ENCODE results near the gene NSD1.
"Not testable (repeated sequence)": the region's sequence is repeated elsewhere in the genome, so short reads cannot be mapped to it uniquely, and the experiment has no call there.

NSD1 gene

GRCh38 chr5:177126771-177127170 lies 6.8 kb upstream of the NSD1 start:
- DNase-seq (ENCODE audit: low read depth): no peak

DNA sequence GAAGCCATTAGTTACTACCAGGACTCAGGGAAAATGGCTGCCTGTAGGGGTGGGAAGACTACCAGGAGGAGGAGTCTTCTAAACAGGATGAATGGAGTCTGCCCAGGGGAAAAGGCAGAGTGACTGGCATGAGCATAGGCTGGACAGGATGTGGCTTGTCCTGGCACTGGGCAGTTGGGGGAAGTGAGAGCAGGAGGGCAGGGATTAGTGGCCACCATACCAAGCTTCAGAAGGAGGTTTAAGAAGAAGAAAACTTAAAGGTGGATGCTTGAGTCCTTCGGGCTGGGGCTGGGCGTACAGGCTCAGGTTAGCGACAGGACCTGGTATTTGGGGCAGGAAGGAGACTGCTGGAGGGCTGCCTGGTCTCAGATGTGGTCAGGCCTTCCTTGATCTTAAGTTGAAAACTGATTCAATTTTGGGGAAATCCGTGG lies 5.0 kb upstream of the NSD1 start:
- DNase-seq (ENCODE audit: low read depth): peak; percentile 20

- peak; percentile 54 for DNase-seq (ENCODE audit: low read depth)
These were observed 3.2 kb upstream of the NSD1 start for GRCh38 chr5:177130211-177131018.

GRCh38 chr5:177131019-177131320 lies 2.6 kb upstream of the NSD1 start:
- no peak for DNase-seq (ENCODE audit: low read depth)

DNA sequence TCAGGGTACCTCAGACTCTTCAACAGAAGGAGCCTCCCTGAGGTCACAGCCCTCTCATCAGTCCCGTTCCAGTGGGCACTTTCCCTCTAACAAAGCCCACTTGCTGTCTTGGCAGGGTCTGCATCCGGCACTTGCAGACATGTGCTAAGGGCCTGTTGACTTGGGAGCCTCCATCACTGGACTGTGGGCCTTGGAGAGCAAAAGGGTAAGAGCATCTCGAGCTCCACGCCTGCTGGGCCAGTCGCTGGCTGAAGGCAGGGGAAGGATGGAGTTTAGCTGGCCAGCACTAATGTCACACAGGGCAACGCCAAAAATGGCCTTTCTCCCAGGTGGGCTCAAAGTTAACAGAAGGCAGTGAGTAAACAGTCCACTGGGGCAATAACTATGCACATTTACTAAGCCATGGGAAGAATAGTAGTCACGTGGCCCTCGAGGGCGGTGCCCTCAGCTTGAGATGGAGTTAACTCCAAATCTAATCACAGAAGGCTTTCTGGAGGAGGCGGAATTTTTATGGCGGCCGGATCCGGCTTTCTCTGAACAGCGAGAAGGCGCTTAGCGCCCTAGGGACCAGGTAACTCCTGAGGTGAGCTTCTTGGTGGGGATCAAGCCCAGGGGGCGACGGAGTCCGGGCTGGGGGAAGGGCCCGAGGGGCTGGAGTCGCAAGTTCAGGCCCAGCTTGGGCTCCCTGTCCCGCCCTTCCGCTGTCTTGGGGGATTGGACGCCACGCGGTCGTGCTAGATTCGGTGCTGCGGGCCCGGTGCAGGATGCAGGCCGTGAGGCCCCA lies 2.0 kb upstream of the NSD1 start:
- DNase-seq (ENCODE audit: low read depth): peak; percentile 21

DNA sequence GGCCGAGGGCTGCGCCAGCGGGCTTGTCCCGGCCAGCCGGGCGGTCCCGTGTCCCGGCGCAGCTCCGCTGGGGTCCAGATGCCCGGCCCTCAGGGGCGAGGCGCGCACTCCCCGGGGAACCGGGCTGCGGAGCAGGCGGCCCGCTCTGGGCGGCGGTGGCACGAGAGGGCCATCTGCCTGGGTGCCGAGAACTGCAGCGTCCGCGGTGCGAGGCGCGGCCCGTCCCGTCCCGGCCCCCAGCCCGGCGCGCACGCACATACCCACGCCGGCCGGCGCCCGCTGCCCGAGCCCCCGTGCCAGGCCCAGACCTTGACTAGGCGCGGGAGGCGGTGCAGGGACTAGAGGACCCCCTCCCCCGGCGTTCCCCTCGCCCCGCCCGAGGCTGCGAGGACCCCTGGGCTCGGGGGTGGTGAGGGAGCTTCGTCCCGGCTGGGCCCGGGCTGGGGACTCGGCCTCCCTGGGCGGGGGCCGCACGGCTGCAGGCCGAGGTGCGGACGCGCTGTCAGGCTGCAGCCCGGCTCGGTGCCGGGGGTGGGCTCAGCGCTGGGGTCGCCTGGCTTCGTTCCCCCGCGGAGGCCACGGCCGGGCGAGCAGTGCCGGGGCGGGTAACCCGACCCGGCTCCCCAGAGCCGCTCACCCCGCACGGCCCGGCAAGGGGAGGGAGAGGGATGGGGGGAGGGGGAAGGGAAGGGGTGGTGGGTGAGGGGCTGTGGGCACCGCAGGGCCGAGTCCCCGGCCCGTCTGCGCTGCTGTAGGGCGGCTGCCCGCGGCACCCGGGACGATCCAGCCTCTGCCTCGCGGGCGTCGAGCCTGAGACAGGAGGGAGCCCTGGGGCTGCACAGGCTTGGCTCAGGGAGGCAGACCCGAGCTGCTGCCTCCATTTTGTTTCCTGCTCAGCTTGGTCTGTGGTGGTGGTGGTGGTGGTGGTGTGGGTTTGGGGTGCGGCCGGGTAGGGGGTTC lies 1.2 kb upstream of the NSD1 start:
- DNase-seq (ENCODE audit: low read depth): no peak

DNA sequence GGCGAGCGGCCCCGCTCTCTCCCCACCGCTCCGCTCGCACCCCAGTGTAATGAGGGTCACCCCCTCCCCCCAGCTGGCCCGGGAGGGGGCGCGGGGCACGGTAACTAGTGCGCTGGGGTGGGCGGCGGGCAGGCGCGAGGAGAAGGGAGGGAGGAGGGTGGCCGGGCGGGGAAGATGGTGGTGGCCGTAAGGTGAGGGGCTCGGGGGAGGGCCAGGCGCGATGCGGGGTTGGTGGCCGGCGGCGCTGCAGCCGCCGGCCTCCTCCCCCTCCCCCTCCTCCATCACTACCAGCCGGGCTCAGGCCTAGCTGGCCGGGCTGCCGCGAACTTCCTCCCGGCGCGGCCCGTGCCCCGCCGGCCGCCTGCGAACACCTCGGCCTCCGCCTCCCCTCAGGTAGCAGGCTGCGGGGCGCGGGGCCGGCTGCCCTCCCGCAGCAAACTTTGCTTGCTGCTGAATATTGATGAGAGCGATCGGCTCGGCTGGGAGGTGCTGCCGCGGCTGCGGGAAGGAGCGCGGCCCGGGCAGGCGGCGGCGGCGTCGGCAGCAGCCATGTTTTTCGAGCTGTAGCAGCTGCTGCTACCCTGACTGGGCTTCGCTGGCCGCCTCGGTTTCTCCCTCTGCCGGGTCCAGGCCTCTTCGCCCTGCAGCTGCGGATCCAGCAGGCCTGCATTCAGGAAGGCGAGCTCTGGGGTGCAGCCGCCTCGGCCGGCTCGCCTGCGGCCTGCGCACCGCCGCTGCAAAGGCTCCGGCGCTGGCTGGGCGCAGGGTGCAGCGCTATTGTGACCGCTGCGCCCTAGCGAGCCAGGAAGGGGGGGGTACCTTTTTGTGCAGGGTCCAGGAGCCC lies 502 bp downstream of the NSD1 start:
- DNase-seq (ENCODE audit: low read depth): peak; percentile 66

DNA sequence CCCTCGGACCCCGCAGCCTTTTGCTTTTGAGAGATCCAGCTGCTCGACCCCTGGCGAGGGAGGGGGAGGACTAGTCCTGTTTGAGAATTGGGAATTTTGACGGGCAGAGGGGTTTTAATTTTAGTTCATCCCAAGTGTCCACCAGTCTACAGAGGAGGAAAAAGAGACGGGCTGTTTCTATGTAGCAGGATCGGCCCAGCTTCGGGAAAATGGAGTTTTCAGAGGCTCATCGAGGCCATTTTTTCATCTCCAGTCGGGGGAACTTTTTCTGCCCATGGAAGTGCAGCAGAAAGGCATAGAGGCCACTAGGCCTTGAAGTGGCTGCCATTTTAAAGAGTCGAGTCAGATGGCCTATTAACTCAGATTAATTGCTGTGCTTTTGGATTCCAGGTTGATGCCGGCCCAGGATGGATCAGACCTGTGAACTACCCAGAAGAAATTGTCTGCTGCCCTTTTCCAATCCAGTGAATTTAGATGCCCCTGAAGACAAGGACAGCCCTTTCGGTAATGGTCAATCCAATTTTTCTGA lies 1.2 kb downstream of the NSD1 start:
- peak; percentile 31 for DNase-seq (ENCODE audit: low read depth)

DNA sequence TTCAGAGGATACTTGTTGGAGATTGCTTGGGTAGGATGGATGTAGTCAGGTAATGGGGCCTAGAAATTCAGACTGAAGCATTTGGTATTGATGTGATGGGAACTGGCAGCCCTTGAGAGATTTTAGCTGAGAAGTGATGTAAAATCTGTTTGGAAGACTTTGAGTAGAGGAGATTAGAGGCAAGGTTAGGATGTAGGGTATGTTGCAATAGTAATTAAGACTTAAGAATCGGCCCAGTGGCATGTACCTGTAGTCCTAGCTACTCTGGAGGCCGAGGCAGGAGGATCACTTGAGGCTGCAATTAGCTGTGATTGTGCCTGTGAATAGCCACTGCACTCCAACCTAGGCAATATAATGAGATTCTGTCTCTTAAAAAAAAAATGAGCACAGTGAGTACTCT lies 6.7 kb downstream of the NSD1 start:
- no peak for DNase-seq (ENCODE audit: low read depth)

DNA sequence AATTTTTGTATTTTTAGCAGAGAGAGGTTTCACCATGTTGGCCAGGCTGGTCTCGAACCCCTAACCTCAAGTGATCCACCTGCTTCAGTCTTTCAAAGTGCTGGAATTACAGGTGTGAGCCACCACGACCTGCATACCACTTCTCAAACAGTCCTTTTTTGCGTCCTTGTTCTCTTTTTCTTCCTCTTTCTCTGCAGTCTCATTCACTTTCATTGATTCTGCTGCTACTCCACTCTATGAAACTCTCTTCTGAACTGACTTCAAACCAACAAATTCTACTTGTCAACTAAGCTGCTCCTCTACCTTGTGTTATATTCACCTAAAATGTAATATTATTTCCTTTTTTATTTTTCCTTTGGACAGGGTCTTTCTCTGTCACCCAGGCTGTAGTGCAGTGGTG lies 7.9 kb downstream of the NSD1 start:
- DNase-seq (ENCODE audit: low read depth): no peak

DNA sequence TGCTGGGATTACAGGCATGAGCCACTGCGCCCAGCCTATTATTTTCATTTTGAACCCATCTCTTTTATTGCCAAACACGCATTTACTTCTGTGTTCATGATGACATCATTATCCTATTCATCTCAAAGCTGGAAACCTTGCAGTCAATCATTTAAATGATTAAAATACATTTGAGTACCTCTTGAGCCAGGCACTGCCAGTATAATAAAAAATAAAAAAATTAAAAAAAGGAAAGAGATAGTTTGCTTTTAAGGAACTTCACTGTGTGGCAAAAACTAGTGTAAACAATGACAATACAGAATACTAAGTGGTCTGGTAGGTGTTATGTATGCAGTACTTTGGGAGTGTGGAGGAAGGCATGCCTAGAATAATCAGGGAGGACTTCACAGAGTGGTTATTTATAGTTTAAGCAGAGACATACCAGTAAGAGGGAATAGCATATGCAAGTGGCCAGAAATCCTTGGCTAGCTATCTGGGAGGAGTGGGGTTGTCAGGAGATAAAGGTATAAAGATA lies 8.6 kb downstream of the NSD1 start:
- DNase-seq (ENCODE audit: low read depth): no peak

GRCh38 chr5:177142778-177143177 lies 9.2 kb downstream of the NSD1 start:
- no peak for DNase-seq (ENCODE audit: low read depth)

- peak; percentile 62 for DNase-seq (ENCODE audit: low read depth)
These were observed 13.5 kb downstream of the NSD1 start for GRCh38 chr5:177146891-177147638.

DNA sequence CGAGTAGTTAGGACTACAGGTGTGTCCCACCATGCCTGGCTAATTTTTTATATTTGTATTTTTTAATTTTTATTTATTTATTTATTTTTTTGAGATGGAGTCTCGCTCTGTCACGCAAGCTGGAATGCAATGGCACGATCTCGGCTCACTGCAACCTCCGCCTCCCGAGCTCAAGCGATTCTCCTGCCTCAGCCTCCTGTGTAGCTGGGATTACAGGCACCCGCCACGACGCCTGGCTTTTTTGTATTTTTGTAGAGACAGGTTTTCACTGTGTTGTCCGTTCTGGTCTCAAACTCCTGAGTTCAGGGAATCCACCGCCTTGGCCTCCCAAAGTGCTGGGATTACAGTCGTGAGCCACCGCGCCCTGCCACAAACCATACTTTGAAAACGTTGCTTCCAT lies 16.5 kb downstream of the NSD1 start:
- DNase-seq (ENCODE audit: low read depth): not testable (repeated sequence)

DNA sequence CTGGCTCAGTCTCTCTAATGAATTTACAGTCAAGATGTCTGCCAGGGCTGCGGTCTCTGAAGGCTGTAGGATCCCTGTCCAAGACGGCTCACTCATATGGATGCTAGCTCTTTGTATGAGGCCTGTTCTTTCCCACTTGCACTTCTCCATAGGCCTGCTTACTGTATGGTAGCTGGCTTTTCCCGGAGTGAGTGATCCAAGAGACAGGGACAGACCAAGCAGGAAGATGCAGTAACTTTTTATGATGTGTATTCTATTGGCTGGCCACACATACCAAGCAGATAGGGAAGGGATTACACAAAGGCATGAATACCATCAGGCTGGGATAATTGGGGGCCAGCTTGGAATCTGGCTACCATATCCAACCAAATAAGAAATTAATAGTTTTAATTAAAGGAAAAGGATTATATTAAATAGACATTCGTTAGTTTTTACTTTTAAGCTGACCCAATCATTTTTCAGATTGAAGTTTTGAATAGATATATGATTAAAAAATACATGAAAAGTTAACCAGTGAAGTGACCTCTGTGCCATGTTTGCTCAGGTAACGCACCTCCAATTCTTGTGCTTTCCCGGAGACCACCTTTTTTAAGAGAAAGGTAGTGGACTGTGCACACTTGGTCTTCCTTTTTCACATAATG lies 20.6 kb downstream of the NSD1 start:
- DNase-seq (ENCODE audit: low read depth): no peak

DNA sequence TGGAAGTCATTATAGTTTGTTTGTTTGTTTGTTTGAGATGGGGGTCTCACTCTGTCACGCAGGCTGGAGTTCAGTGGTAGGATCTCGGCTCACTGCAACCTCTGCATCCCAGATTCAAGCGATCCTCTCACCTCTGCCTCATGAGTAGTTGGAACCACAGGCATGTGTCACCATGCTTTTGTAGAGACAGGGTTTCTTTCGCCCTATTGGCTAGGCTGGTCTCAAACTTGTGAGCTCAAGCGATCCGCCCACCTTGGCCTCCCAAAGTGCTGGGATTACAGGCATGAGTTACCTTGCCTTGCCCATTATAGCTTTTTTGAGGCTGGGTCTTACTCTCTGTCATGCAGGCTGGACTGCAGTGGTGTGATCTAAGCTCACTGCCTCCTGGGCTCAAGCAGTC lies 28.8 kb downstream of the NSD1 start:
- peak; percentile 20 for DNase-seq (ENCODE audit: low read depth)

DNA sequence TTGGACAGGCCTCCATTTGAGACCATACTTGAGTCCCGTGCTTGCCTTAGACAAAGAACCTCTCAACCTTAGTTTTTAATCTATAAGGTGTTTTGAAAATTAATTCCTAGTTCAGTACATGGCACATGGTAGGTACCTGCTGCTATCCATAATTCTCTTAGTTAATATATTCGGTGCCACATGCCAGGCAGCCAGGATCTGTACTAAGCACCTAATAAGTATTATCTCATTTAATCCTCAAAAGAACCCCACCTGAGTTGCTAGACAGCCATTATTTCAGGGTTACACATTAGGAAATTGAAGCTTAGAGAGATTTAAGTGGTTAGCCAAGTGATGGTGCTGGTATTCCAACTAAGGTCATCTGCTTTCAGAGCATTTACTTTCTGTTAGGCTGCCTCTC lies 29.9 kb downstream of the NSD1 start:
- DNase-seq (ENCODE audit: low read depth): no peak

- no peak for DNase-seq (ENCODE audit: low read depth)
These were observed 35.7 kb downstream of the NSD1 start for GRCh38 chr5:177169271-177169670.

DNA sequence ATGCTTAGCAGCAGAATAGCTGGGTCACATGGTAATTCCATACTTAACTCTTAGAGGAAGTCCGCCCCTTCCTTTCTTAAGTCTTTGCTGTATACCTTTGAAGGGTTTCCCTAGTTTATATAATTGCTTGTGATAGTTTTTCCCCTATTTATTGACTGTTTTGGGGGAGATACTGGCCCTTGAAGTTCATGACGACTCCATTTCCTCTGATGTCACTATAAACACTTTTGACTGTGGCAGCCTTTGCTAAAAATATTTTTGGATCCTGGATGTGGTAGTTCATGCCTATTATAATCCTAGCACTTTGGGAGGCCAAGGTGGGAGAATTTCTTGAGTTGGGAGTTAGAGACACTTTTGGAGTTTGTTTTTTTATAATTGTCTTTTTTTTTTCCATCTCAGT lies 38.4 kb downstream of the NSD1 start:
- no peak for DNase-seq (ENCODE audit: low read depth)

- no peak for DNase-seq (ENCODE audit: low read depth)
These were observed 41.8 kb downstream of the NSD1 start for GRCh38 chr5:177175336-177175735.
